Breast epithelium (tissue), 3 donors: ENCODE measurements around the gene ALDH1L1.

Source experiments
- CTCF ChIP-seq, 3 donors: fragments of 450-650 bp; IDR thresholded peaks; one replicate each; pipeline ENCODE4 v1.5.1; 2016 to 2017; ENCODE audit warnings: antibody characterized with exemption in 3 of 3, mild to moderate bottlenecking in 3 of 3, moderate library complexity in 3 of 3
- POLR2A ChIP-seq: fragments of 450-650 bp; IDR thresholded peaks from one replicate; pipeline ENCODE4 v1.6.1; 2016; ENCODE audit warnings: antibody characterized with exemption, mild to moderate bottlenecking, moderate library complexity

DNA sequence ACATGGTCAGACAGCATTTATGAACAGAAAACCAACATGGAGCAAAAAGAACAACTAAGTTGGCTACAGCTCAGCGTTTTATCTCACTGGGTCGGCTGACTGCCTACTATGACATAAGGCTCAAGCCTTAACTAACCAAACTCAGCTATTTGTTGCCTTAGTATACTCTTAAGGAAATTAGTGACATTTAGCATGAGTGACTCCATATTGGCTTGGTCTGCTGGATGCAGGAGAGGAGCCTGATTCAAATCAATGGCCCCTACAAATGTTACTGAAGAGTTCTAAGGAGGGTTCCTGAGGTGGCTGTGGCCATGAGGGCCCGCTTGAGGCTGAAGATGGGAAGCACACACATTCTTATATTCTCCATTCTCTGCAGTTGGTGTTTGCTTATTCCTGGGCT lies 20.1 kb upstream of the ALDH1L1 start:
- TF ChIP-seq CTCF (IDR thresholded peaks at IDR 0.05), result no peak
- TF ChIP-seq POLR2A, result no peak
